SK-N-MC (cell line): ENCODE data around the gene PRAMEF5.
"Not testable (repeated sequence)": the region's sequence is repeated elsewhere in the genome, so short reads cannot be mapped to it uniquely, and the experiment has no call there.

Experiments
- EZH2 ChIP-seq: fragments of 200-600 bp; sonication (generic); IDR thresholded peaks from one replicate; pipeline ENCODE4 v1.6.1; 2017; ENCODE audit warnings: antibody characterized with exemption
- POLR2AphosphoS5 ChIP-seq: IDR thresholded peaks from 2 replicates; pipeline ENCODE4 v1.6.1; 2012; ENCODE audit warnings: mild to moderate bottlenecking, low read depth, low read length, borderline replicate concordance

DNA sequence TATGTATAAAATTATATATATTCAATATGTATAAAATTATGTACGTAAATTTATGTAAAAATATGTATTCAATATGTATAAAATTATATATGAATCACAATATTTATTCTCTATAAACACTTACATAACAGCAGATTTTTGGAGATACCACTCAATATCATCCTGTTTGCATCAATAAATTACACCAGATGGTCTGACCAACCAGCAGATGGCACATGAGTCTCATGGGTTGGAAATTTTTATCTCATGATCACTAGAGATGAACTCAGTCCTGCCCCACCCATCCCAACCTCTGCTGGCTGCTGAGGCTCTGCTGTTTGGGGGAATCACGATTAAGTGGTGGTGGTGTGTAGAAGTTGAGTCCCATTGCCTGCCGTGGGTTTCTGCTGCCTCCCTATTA, 25.6 kb downstream of the PRAMEF5 start:
- TF ChIP-seq POLR2AphosphoS5, EZH2: not testable (repeated sequence)
